Nucleus accumbens (tissue), 56 donors: ENCODE results near the gene ERCC2.
"Not testable (repeated sequence)": the region's sequence is repeated elsewhere in the genome, so short reads cannot be mapped to it uniquely, and the experiment has no call there.

Experiments used
- DNase-seq, 56 donors: peaks; one replicate each; lab custom pipeline; 2025; lab: John Stamatoyannopoulos, UW

The ERCC2 gene

DNA sequence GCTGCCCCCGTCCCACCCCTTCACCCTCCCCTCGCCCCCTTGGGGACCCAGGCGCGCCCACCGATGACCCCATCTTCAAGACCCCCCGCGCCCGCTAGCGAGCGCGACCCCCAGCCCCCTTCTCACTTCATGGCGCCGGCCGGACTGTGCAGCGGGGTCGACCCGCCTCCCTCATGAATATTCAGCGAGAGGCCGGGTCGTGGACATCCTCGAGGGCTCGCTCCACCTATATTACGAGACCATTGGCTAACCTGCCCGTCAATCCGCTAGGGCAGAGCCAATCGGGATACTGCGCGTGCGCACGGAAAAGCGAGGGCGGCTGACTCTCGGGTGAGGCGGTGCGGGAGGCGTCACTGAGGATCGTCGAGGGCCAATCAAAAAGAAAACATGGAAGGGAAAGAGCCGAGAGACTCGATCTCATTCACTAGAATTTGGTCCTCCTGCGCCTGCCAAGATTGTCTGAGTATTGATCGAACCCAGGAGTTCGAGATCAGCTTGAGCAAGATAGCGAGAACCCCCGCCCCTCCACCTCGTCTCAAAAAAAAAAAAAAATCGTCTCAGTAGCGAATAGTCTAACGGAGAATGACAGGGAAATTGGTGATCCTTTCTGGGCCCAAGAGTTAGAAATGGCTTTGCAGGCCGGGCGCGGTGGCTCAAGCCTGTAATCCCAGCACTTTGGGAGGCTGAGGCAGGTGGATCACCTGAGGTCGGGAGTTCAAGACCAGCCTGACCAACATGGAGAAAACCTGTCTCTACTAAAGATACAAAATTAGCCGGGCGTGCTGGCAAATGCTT, at the start of gene ERCC2:
Gene ERCC2 (minus strand): TSS at position 164 of the 795 bp plus-strand sequence. CDS start 33 bp downstream, at position 131.
- DNase-seq = peak; percentile 84 to 100 (median 98)

DNA sequence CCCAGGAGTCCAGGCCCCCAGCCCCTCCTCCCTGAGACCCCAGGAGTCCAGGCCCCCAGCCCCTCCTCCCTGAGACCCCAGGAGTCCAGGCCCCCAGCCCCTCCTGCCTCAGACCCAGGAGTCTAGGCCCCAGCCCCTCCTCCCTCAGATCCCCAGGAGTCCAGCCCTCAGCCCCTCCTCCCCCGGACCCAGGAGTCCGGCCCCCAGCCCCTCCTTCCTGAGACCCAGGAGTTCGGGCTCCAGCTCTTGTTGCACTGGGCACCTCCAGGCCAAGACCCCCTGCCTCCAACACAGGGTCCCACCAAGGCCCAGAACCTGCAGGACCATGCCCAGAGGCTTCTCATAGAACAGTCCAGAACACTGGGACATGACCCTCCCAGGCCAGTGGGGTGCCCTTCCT, 49.5 kb upstream of the ERCC2 start:
- DNase-seq = no peak

DNA sequence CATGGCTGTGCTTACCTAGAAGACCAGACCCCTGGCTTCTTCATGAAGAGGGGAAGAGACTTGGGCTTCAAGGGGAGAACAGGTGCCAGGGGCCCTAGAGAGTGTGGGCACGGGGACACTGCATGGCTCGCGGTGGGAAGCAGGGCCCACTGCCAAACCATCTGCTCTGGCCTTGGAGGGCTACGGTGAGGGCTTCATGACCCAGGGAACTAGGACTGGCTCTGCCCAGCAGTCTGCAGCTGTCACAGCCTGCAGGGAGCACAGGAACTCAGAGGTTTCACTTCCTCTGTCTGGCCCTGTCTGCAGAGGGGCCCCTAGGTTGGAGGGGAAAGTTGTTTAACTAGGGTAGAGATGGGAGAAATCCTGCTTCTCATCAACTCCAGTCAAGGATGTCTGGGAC, 49.0 kb upstream of the ERCC2 start:
- peak in 25 of 56 donors; percentile 4 to 59 (median 24) for DNase-seq

DNA sequence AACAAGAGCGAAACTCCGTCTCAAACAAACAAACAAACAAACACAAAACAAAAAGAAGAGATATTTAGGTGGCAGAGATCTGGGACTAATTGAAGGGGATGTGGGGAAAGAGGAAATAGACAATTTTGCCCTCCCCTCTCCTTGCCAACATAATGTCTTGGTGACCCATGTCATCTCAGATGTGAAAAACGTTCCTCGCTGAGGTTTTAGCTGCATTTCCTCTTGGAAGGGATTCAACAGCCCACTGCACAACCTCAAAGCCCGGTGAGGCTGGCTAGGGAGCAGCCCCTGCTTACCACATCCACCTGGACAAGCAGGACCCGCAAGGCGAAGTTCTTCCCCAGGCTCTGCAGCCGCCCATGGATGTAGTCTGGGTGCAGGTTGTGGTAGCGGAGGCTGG, 48.4 kb upstream of the ERCC2 start:
- no peak for DNase-seq

DNA sequence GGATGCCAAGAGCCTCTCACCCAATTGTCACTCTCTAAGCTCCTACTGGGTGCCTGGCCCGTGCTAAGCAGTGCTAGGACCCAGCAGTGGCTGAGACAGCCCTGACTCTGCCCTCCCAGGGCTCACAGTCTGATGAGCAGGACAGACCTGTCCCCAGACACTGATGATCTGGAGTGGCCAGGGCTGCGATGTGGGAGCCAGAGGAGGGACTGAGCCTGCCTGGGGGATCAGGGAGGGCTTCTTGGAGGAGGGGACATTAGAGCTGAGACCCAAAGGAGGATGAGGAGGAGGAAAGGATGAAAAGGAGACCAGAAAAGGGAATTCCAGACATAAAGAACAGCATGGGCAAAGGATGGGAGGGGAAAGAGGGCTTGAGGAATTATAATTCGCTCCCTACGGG, 46.8 kb upstream of the ERCC2 start:
- no peak for DNase-seq

DNA sequence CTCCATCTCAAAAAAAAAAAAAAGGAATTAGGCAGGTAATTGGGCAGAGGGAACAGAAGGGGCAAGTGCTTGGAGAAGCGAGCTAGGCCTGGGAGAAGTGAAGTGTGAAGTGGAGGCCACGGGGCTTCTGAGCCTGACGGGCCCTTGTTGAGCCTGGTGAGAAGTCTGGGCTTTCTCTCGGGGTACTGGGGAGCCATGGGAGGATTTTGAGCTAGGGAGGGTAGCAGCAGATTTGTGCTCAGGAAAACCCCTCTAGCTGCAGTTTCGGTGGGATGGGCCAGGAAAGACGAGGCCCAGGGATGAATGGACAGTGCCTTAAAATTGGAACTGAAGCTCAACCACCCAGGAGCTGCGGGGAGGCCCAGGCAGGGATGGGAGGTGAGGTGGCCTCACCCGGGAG, 44.1 kb upstream of the ERCC2 start:
- DNase-seq = no peak

DNA sequence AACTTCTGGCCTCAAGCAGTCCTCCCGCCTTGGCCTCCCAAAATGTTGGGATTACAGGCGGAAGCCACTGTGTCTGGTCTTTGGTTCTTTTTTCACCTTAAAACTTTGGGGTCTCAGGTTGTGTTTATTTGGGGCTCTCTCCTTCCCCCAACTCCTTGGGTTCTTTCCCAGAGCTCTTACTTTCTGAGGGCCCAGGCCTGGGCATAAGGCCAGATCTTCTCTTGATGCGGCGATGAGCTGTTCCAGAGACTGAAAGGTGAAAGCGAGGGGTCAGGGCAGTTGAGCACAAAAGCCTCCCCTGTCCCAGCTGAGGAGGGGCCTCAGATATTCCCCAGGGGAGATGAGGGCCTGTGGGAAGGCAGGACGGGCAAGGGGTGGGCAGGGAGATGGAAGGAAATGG, 43.1 kb upstream of the ERCC2 start:
- no peak for DNase-seq

DNA sequence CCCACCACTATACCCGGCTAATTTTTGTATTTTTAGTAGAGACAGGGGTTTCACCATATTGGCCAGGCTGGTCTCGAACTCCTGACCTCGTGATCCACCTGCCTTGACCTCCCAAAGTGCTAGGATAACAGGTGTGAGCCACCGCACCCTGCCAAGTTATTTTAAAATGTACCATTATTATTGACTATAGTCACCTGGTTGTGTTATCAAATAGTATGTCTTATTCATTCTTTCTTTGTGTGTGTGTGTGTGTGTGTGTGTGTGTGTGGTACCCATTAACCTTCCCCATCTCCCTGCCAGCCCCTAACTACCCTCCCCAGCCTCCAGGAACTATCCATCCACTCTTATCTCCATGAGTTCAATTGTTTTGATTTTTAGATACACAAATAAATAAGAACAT, 40.0 kb upstream of the ERCC2 start:
- DNase-seq = not testable (repeated sequence)

DNA sequence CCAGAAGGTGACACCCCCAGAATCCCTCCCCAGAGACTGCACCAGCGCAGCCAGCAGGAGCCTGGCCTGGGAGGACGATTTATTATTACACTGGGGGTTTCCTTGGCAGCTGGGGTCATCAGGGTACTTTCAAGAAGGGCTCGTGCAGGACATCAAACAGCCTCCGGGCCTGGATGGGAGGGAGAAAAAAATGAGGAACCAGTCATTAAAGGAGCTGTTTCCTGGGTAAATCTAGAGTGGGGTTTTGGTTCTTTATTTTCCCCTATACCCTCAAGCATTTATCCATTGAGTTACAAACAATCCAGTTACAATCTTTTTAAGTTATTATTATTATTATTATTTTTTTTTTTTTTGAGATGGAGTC, 39.2 kb upstream of the ERCC2 start:
- DNase-seq = no peak

DNA sequence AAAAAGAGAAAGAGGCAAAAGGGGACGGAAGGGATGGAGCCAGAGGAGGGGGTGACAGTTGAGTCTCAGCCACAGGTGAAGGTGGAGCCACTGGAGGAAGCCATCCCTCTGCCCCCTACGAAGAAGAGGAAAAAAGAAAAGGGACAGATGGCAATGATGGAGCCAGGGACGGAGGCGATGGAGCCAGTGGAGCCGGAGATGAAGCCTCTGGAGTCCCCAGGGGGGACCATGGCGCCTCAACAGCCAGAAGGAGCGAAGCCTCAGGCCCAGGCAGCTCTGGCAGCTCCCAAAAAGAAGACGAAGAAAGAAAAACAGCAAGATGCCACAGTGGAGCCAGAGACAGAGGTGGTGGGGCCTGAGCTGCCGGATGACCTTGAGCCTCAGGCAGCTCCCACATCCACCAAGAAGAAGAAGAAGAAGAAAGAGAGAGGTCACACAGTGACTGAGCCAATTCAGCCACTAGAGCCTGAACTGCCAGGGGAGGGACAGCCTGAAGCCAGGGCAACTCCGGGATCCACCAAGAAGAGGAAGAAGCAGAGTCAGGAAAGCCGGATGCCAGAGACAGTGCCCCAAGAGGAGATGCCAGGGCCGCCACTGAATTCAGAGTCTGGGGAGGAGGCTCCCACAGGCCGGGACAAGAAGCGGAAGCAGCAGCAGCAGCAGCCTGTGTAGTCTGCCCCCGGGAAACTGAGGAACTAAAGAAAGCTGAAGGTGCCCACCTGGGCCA, 38.6 kb upstream of the ERCC2 start:
- no peak for DNase-seq

DNA sequence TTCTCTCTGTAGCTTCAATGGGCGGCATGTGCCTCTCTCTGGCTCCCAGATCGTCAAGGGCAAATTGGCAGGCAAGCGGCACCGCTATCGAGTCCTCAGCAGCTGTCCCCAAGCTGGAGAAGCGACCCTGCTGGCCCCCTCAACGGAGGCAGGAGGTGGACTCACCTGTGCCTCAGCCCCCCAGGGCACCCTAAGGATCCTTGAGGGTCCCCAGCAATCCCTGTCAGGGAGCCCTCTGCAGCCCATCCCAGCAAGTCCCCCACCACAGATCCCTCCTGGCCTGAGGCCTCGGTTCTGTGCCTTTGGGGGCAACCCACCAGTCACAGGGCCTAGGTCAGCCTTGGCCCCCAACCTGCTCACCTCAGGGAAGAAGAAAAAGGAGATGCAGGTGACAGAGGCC, 37.7 kb upstream of the ERCC2 start:
- no peak for DNase-seq

DNA sequence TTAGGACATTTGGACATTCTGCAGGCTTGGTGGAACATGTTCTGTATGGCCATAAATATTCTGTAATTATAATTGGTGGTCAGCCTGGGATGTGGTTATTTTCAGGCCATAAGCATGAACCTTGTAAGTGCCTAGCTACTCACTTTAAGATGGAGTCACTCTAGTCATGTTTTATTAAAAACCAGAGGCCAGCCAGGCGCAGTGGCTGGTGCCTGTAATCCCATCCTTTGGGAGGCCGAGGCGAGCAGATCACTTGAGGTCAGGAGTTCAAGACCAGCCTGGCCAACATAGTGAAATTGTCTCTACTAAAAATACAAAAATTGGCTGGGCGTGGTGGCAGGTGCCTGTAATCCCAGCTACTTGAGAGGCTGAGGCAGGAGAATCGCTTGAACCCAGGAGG, 37.2 kb upstream of the ERCC2 start:
- not testable (repeated sequence) for DNase-seq

DNA sequence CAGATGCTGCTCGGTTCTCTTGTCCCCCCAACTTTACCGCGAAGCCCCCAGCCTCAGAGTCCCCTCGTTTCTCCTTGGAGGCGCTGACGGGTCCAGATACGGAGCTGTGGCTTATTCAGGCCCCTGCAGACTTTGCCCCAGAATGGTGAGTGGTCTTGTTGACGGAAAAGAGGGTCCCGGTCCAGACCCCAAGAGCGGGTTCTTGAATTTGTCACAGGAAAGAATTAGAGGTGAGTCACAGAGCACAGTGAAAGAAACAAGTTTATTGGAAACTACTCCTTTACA, 36.7 kb upstream of the ERCC2 start:
- DNase-seq = no peak

DNA sequence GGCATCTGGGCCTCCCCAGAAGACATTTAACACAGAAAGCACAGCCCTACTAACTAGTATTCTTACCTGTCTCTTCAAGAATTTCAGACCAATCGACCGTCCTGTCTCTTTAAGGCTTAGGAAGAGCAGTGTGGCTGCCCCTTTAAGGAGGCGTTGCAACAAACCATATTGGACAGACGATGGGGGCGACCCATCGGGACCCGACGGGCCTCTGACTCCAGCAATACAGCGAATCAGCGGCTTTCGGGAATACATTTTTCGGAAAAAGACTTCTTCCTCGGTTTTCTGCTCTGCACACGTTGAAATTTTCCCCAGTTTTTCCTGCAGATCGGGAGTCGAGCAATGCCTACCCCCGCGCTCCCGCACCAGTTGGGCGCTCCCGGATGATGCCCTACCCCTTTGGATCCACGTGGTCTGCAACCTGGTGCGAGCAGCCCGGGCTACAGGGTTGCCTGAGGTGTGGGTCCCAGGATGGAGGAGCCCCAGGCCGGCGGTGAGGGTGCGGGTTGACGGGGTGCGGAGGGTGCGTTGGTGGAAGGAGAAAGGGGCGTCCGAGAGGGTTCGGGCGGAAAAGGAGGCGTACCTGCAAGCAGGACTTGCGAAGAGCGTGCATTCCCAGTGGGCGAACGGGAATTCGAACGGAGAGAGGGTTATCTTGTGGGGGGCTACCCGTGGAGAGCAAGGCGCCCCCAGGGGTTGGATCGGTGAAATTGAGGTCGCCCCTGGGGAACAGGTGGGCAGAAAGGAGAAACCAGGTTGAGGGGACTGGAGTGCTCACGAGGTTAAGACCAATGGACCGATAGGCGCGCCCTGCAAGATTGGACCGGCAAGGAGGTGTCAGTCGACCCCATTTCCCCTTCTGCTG, 36.1 kb upstream of the ERCC2 start, which contains the start of gene POLR1G:
Gene POLR1G (plus strand): TSS at position 419 of the 865 bp plus-strand sequence. CDS start 53 bp downstream, at position 472.
- DNase-seq = peak in 54 of 56 donors; percentile 41 to 94 (median 84)

DNA sequence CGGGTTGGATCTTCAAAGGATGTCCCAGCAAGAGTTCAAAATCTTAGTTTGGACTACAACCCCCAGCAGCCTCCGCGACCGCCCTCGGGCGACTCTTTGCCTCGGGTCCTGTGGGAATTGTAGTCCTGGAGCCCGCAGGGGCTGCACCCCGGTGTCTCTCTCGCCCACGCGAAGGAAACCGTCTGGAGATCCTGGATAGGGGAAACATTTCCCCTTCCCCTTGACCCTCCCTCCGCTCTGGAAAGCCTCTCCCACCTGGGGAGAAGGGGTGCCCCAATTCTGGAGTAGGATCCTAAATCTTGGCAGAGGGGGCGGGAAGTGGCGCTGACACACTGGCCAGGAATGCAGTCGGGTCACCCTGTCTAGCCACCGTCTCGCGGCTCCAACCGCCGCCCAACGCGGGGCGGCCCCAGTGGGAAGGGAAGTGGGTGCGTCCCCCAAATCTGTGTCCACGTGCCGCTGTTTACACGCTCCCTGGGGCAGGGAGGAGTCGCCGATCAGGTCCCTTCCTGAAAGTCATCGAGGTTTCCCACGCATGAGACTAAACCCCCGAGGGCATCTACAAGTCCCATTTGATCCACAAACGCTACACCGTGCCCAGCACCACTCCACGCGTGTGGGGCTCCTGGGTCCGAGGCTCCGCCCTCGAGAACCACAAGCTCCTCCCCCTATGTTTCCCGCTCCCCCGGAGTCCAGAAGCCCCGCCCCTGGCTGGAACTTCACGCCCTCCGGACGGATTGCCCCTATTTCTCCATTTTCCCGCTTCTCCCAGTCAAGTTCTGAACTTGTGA, 35.3 kb upstream of the ERCC2 start:
- peak in 55 of 56 donors; percentile 39 to 91 (median 80) for DNase-seq

DNA sequence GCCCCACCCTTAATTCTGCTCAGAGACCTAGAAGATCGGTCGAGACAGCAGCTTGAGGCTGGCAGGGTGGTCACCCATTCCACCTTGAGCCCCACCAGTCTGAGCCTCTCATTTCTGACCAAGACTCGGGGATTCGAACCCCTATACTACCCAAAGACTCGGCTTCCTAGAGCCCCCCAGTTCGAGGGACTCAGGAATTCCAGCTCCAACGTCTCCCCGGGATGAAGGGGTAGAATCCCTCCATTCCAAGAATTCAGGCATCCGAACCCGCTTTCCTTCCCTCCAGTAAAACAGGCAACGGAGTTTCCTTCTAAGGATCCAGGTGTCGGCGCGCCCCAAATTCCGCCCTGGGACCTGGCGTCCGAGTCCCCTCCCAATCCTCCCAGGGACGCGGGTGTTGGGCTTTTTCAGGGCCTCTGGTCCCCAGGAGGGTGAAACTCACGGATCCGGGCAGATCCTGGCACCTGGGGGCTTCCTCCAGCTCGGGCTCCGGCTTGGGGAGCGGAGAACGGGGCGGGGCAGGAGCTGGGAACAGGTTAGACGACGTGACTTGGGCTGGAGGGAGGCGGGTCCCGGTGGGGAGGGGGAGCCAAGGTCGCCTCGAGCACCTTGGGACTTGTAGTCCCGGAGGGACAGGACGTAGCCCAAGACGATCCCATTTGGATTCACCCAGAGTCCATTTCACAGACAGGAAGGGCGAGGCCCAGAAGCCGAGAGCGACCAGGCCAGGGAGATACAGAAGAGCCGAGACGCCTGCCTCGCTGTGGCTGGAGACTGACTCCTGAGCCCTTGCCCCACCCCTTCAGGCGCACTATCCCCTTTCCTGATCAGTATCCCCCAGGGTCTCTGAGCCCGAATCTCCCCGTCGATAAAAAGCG, 34.4 kb upstream of the ERCC2 start, which contains the start of gene PPP1R13L:
Gene PPP1R13L (minus strand): TSS at position 513 of the 878 bp plus-strand sequence. CDS start 6,751 bp downstream, outside the sequence.
- DNase-seq = peak in 23 of 56 donors; percentile 20 to 64 (median 47)

DNA sequence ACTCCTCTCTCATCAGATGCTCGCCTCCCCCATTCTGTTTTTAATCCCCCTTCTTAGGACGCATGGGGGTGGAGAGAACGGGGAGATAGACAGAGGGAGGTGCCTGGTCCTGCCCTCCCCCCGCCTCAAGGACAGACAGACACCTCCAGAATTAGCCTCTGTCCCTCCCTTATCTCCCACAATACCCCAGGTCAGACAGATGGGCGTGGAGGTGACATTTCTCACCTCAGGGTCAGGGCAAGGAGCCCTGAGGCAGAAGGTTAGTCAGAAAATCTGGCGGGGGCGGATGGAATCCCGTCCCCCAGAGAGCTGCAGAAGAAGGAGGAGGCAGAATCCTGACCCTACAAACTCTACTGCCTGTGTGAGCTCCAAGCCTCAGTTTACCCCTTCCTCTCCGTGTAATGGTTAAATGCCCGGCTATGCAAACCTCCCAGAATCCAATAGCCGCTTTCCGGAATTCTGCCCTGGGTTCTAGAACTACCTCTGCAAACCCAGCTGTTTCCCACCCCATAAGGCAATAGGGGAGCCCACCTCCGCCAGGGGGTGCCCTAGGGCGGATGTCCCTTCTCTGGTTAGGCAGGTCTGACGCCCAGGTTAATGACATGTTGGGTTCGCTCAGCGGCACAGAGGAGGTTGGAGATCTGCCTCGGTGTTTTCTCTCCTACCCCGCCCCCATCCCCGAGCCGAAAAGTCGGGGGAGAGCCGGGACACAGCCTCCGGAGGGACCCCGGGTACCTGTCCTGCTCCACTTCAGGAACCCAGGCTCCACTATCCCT, 33.6 kb upstream of the ERCC2 start:
- DNase-seq = peak in 1 of 56 donors; percentile 5

DNA sequence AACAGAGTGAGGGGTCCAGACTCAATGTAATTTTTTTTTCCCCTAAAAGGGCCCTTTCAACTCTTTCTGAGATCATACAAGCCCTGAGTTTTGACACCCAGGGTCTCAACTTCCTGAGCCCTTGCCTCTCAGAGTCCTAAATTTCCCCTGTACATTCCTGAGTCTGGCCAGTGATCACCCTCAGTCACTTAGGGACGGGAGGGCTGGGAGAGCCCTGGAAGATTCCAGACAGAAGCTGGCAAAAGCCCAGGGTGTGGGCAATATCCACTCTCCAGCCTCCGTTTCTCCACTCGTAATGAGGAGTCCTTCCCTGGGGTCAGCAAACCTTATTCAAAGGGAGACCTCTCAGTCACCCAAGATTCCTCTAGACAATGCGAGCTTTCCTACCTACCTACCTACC, 32.9 kb upstream of the ERCC2 start:
- no peak for DNase-seq
